Right hindlimb (tissue), 1 donor: Measurements from ENCODE around the gene GRIK4.
A peak's percentile ranks its signal among the peaks of the same experiment; 100 is the strongest.

Source experiments
- DNase-seq: peaks from one replicate; pipeline ENCODE4 v3.0.0-alpha.2; 2018

The GRIK4 gene

DNA sequence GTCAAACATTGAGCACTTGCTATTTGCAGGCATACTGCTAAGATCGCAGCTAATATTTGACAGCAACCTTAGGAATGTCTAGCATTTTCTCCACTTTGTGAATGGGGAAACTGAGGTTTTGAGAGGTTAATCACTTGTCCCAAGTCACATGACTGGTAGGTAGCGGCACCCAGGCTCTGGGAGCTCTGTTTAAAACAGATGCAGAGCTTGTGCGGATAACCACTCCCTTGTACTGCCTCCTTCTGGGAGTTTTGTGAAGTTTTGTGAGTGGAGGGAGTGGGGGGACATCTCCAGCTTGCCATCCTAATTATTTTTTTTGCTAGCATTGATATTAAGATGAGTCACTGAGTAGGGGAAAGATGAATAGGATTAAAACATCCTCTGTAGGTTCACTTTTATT is 134.7 kb downstream of the GRIK4 start:
- no peak for DNase-seq

DNA sequence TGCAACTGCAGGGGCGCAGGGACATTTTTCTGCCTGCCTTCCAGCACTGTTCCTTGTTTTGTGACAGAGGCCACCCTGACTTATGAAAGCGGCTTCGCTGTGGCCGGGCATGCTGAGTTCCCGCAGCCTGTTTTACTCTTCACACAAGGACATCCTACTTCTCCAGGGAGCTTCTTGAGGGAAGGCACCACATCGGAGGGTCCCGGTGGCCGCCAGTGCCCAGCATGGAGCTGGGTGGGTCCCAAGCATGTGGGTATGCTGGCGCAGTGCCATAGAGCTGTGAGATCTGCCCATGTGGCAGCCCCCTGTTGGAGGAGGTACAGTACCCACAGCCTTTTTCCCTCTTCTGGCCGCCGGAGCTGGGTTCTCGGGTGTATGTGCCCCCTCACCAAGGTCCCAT is 136.1 kb downstream of the GRIK4 start:
- no peak for DNase-seq

DNA sequence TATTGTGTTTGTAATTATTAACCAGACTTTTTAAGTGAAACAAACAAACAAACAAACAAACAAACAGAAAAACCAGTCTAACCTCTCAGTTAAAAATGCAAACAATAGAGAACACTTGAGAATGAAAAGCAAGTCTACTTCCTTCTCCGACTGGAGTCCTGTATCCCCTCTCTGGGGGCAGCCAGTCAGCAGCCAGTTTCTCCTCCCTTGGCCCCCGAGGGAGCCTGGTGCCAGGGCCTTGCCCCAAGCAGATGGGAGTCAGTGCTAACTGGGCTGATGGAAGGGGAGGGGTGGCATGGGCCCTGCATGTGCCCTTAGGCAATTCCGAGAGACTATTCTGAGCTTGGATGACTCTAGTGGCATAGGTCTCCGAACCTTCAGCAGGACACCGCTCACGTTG is 137.2 kb downstream of the GRIK4 start:
- DNase-seq = no peak

DNA sequence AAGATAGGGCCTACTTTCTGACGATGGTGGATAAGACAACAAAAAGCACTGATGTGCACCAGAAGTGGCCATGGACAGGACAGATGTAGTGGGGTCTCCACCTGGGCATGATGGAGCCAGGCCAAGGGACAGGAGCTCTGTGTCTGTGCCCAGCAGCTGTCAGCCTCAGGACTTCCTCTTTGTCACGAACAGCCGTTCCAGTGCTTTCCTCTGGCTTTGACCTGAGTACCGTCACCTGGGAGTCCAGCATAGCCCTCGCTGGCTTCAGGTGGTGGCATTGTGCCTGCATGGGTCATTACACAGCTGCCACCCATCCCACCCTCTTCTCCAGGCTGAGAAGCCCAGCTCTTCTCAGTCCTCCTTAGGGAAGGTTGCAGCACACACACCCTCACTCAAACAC is 137.8 kb downstream of the GRIK4 start:
- no peak for DNase-seq

DNA sequence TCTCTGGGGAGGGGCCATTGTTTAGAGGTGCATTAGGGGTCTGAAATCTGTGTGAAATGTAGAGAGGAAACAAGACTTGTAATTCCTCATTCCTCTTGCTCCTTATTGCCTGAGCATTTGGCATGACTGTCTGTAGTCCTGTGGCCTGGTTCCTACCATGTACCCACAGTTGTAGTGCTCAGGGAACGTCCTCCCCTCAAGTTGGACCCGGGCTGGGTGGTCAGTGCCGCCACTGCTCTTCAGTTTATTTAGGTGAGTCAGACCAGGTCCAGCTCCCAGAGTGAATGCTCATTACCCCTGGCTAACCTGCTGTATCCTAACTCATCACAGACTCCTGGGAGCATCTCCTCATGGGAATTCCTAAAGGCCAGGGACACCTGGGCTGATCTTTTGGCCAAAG is 139.8 kb downstream of the GRIK4 start:
- DNase-seq = no peak

DNA sequence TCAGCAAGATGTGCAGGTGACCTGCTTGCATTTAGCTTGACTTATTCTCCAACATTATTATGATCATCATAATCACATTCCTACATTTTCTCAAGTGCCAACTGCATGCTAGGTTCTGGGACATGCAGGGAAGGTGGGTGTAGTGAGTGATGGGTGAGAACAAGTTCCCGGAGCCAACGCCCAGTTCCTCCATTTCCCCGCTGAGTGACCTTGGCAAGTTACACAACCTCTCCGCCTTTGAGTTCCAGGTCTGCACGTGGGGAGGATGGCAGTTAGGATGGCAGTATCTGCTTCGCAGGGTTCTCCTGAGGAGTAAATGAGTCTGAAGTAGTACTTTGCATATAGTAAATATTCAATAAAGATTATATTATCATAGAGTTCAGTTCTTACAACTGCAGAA is 140.3 kb downstream of the GRIK4 start:
- DNase-seq = no peak

DNA sequence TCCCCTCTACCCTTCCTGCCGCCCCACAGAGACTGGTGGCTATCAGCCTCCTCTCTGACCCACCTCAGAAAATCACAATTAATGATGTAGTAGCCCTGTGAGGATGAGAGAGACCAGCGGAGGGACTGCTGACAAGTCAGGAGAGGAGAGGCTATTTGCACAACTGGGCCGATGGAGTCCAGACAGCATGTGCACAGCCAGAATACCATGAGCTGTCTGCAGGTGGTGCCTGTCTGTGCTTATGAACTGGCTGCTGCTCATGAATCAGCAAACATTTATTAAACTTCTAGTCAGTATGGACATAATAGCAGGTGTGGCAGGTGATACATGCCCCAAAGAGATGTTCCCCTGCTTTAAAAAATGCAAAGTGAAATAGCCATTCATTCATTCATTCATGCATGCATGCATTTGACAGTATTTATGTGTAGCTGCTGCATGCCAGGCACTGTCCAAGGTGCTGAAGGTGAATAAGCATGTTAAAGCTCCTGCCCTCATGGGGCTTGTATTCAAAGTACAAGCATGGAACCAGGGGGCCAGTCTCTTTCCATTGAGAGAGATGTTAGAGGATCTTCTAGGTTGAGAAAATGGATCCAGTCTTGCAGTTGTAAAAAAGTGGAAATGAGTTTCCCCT is 141.3 kb downstream of the GRIK4 start:
- DNase-seq = no peak

DNA sequence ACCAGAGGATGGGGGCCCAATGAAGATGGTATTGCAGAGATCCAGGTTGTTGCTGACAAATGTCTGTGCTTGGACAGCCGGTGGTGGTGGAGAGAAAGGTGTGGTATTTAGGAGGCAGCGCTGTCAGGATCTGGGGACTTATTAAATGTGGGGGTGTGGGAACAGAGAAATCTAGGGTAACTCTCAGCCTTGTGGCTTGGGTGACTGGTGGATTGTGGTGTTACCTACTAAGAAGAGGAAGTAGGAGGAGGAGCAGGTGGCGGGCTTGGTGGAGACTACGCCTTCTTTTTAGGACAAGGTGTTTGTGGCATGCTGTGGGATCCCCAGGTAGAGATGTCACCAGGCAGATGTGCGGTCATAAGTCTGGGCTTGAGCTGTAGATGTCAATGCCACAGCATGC is 144.0 kb downstream of the GRIK4 start:
- DNase-seq = no peak

DNA sequence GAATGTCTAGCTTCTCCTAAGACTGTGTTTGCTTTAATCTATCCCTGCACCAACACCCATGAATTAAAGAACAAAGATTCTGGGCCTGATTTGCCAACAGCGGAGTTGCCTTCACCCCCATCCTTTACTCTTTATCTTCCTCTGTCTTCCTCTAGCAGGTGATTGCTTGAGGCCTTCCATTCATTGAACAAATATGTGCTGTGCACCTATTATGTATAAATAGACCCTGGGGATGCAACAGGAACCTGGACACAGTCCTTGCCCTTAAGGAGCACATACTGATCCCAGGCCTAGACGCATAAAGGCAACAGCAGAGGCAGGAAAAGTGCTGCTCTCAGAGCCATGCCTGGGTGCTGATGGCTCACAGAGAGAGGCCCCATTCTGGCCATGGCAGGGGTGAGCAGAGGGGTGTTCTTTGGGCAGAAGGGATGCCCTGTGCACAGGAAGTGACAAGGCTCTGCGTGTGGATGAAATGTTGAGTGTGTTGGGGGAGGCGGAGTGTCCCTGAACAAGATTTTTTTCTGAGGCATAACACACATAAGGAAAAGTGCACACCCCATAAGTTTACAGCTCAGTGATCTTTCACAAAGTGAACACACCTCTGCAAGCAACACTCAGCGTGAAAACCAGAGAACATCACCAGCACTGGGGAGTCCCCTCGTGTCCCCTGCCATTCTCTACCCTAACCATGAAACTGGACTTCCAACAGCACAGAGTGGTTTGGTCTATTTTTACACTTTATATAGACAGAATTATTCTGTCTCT is 145.9 kb downstream of the GRIK4 start:
- DNase-seq = no peak

DNA sequence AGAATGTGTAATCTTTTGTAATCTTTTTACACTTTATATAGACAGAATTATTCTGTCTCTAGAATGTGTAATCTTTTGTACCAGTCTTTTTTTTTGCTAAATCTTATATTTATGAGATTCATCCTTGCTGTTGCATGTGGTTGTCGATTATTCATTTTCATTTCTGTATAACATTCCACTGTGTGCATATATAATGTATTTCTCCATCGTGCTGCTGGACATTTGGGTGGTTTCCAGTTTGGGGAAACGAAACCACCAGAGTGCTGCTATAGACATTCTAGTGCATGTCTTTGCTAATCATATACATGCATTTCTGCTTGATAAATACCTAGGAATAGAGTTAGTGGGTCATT is 146.5 kb downstream of the GRIK4 start:
- DNase-seq = no peak

DNA sequence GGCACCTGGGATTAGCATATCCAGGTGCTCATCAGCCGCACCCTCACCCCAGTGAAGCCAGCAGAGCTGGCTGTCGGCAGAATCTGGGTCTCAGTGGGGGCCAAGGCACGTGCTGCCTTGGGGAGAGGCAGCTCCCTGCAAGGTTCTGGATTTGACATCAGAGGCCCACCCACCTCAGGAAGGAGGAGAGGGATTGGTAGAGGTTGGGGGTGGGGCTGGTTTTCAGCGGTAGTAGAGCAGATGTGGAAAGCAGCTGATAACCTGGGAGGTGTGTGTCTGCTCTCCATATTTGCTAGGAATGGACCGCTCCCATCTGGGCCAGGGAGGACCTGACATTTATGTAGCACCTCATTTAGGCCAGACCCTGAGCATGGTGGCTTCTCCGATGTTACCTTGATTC is 147.5 kb downstream of the GRIK4 start:
- no peak for DNase-seq

DNA sequence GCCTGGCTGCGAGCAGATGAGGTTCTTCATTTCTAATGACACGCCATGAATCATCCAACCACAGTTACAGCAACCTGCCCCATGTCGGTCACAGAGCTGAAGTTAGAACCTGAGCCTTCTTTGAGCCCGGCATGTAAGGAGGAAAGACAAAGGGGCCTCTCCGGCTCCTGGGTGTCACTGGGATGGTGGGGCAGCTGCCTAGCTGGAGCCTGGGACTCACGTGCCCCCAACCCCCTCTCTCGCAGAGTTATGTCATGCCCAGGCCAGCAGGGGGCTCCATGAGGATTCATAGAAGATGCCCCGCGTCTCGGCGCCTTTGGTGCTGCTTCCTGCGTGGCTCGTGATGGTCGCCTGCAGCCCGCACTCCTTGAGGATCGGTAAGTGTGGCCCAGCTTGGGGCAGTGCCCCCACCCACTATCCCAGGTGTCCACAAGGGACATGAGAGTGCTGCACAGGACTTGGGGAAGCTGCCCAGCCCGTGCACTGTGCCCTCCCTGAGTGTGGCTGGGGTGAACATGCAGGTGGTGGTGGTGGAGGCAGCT is 148.5 kb downstream of the GRIK4 start:
- DNase-seq = no peak

DNA sequence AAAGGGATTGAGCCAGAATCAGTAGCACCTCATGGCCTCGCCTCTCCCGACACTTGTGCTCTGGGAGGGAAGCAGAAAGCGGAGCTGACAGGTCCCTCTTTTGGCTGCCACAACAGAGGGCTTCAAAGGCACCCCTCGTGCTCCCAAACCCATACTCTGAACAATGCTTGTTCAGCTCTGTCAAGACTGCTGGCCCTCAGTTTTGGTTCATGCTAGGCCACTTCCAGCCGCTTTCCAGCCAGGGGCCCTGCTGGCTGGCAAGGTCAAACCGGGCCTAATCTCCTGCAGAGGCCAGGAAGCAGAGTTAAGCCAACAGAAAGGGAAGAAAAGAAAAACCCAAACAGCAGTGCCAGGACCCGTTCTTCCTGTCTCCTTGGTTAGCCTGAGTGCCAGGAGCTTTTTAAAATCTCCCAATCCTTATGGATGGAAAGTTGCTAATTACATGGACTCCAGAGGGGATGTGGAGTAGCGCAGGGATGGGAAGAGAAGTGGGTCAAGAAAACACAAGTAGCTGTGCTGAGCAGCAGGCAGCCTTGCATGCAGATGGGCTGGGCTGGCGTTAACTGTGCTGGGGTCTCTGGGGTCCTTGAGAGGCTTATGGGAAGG is 150.6 kb downstream of the GRIK4 start:
- DNase-seq = no peak

DNA sequence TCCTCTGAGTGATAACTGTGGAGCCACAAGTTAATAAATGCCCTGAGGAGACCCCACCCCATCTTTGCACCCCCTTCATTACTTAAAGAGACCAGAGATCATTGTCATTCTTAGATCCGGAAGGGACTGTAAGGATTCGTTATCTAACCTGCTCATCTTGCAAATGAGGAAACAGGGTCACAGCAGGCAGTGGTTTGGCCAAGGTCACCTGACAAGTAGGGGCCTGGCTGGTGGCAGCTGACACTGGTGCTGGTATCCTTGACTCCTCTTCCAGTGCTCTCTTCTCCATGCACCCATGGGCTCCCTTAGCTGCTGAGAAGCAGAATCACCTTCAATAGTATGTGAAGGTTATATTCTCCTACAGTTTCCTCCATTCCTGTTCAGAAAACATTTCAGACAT is 151.6 kb downstream of the GRIK4 start:
- no peak for DNase-seq

DNA sequence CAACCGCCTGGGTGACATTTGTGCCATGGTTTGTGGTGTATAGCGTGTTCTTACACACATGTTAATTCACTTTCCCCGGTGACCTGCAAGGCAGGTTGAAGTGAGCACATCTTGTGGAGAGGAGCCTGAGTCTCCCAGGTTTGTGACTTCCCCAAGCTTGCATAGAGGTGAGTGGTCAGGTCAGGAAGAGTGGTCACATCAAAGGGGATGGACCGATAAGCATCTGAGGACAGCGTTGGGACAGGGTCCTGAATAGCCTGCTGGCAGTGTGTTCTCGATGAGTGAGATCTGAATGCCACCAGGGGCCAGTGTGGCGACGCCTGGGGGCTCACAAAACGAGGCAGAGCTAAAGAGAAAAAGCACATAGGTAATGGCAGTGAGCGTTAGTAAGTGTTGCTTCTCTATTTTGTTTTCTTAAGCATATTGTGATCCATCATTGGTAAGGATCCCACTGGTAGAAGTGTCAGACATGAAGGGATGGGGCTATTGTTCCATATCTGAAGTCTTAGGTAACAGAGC is 154.6 kb downstream of the GRIK4 start:
- DNase-seq = no peak

DNA sequence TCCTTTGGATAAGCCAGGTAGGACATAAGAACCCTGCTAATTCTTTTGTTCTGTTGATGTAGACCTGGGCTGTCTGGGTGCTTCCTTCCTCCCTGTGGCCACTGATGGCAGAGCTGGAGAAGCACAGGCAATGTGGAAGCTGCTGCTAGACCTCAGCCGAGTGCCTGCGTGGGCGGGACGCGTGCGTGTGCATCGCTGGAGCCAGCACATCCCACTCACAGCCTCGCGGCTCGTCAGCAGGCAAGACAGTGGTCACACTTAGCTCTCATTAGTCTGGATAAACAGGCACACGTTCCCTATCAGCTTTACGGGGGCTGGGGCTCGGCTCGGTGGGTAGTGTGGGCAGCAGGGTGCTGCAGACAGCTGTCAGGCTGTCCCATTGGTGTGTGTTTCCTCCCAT is 155.7 kb downstream of the GRIK4 start:
- DNase-seq = no peak

DNA sequence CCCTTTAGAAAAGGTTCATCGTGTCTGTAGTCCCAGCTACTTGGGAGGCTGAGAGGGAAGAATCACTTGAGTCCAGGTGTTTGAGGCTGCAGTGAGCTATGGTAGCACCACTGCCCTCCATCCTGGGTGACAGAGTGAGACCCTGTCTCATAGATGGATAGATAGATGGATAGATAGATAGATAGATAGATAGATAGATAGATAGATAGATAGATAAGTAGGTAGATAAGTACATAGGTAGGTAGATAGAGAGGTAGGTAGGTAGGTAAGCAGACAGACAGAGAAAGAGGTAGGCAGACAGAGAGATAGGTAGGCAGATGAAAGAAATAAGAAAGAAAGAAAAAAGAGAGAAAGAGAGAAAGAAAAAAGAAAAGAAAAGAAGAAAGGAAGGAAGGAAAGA is 156.4 kb downstream of the GRIK4 start:
- no peak for DNase-seq

DNA sequence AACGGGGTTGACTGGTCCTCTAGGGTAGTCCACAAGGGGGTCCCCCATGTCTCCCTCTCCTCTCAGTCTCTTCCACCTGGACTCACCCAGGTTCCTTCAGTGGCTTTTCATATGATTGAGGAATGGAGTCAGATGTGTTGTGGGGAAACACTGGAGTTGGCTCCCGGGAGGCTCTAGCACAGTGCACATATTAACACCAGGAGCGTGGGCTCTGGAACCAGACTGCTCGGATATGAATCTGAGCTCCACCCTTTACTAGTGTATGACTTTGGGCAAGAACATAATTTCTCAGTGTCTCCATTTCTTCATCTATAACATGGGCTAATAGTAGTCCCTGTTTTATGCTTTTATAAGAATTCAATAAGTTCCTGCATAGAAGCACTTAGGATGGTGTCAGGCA is 157.0 kb downstream of the GRIK4 start:
- no peak for DNase-seq

DNA sequence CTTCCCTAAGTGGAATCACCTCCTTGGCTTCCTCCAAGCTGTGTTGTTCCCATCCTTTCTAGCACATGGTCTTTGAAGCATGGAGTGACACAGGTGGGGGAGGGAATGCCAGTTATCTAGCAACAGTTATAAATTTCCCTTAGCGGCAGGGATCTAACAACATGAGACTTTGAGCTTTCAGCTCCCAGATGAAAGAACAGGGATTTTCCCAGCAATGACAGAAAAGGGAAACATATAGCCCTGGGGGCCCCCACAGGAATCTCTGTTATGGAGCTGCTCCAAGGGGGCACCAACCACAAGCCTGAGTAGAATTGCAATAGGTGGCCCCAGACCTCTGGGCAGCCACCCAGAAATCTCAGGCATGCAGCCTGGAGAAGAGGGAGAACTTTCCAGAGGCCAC is 163.0 kb downstream of the GRIK4 start:
- peak; percentile 39 for DNase-seq

DNA sequence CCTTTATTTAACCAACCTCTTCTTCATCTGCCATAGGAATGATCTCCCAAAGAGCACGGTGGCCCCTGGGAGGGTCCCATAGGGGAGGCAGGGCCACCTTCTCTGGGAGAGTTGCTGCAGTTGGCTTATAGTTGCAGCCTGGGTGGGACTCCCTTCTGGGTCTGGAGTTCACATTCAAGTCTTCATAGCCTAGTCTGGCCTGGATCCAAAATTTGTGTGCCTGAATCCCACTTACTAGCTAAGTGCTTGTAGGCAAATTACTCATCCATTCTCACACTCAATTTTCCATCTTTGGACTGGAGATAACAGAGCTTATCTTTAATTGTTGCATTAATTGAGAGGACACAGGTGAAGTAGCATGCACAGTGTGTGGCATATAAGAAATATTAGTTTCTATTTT is 163.6 kb downstream of the GRIK4 start:
- no peak for DNase-seq

DNA sequence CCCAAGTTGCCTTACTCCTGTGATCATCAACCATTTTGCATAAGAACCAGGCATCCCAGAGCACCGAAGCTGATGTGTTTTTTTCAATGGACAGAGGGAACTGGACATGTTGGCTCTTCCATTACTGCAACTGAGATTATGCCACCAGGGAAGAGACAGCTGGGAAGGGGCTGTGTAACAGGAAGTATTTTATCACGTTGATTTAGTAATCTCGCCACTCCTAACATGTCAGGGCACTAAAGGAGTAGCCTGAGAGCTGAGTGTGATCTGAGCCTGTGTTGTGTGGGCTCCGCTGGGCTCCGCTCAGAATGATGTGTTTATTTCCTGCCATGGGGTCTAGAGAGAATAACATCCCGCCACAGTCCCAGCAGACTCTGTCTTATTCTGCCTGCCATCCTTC is 165.4 kb downstream of the GRIK4 start:
- DNase-seq = no peak

DNA sequence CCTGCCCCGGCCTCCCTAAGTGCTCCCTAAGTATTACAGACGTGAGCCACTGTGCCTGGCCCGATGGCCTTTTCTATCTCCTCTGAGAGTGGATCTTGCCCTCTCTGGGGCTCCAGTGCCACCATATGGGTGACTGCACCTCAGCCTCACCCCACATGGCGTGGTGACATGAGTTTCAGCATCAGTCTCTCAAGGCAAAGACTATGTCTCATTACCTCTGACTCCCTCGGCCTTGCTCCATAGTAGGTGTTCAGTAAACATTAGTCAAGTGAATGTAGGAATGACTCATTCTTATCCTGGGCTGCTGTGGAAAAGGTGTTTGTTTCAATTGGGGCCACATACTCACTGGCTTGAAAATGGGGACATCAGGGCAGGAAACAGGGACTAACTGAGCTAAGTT is 168.8 kb downstream of the GRIK4 start:
- no peak for DNase-seq

DNA sequence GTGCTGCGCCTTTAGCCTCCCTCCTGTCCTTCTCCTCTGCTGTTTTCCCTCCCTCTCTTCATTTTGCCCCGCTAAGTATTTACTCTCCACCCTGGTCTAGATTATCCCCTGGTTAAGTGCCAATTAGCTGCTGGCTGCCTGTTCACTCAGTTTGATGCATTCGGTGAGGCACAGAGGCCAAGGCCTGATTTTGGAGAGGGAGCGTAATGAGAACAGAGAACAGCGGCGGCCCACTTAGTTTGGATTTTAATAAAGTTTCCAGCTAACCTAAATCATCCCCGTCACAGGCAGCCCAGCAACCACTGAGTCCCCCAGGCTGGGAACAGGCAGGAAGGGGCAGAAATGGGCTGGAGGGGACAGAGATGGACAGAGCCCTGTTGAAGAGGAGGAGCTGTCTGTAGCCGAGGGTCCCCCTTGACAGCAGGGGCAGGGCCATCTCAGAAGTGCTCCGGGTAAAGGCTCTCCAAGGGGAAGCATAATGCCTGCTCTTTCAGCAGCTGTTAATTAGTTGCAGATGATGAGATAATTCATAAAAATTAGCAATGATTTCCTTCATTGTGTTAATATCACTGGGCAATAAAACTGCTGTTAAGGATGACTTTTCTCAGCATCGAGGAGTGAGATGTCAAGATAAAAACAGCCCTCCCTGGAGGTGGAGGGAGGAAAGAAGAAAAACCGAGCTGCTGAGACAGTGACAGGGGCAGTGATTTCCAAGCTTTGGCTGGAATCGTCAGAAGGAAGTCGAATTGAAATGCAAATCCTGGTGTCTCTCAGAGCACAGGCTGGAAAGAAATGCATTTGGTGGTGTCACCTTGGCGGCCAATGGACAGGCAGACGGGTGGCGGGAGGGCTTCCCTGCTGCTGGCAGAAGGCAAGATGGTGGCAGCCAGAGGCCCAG is 170.1 kb downstream of the GRIK4 start:
- DNase-seq = no peak
